GM21576 (cell line): ENCODE measurements around the gene MEGF11.

Source experiments
- ATAC-seq: cut with Tn5 transposase; IDR thresholded peaks from one replicate; pipeline ENCODE4 v1.9.1; 2021; ENCODE audit warnings: mild to moderate bottlenecking, moderate library complexity; ENCODE audit not compliant: unreplicated experiment

The MEGF11 gene

DNA sequence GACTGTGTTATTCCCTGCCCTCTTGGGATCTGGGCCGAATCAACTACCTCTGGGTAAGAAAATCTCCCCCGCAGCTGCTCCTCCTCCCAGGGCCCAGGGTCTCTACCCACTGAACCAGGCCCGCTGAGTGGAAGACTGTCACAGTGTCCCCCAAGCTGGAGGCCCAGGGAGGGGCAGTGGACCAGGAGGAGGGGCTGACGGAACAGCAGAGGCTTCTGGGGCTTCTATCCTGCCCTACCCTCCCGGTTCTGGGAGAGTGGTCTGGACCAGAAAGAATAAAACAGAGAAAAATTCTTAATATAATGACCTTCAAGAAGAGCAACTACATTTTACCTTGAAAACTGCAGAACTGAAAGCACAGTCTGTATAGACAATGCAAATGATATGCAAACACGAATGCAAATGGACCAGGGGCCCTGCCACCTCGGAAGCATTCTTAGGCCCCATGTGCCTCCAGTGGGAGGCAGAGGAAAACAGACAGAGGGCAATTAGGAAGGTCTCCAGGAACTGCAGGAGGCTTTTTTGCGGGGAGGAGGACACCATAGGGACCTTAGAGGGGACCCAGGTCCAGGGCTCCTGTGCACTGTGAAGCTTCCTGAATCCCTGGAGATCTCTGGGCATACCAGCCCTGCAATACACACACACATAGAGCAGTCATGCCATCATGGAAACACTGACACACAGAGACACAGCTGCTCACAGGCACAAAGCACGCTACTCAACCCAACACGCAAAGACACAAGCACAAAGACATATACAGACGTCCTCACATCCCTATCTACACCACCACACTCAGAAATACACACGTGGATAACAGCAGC lies 12.3 kb downstream of the MEGF11 start:
- no peak for ATAC-seq

- ATAC-seq, result no peak
Observed at GRCh38 chr15:66240240-66240794, 13.2 kb downstream of the MEGF11 start.

- ATAC-seq, result no peak
Observed at GRCh38 chr15:66239514-66239913, 14.0 kb downstream of the MEGF11 start.

DNA sequence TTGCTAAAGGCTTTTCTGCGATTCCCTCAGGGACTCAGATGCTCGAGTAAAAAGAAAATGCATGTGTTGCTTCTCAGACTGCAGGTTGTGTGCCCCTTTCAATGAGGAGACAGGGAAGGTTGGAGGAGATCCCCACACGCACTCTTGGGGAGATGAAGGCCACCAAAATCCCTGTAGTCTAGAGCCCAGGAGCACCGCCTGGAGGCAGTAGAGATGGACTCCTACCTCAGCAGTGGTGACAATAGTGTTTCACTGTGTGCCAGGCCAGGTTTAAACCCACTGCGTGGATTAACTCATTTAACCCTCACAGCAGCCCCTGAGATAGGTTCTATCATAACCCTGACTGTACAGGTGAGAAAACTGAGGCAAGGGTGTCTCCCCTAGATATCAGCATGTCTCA lies 15.2 kb downstream of the MEGF11 start:
- no peak for ATAC-seq

DNA sequence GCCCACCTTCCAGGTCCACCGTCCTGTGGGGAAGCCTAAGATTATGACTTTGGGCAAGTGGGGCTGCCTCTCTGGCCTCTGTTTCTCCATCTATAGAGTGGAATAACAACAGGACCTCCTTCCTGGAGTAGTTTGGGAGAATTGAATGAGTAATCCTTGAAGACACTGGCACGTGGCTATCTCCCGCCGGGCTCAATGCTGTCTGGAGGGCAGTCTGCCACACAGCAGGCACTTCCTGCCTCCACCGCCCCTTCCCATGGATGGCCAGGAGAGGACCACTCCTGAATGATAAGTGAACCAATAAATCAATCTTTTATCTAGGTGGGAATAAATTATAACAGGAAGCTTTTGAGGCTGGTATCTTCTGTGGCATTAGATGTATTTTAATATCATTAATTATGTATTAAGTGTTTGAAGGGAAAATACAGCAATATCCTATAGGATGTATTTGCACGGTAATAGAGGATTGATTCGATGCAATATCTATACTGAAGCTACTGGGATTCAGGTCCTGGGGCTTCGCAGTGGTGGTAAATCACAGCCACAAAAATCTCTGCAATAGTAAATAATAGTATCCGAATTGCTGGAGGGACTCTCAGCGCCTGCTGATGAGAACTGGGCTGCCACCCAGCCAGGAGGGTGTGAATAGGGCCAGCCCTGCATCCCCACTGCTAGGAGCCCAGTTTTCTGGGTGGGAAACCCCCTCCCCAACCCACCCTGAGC lies 15.9 kb downstream of the MEGF11 start:
- ATAC-seq, result no peak

DNA sequence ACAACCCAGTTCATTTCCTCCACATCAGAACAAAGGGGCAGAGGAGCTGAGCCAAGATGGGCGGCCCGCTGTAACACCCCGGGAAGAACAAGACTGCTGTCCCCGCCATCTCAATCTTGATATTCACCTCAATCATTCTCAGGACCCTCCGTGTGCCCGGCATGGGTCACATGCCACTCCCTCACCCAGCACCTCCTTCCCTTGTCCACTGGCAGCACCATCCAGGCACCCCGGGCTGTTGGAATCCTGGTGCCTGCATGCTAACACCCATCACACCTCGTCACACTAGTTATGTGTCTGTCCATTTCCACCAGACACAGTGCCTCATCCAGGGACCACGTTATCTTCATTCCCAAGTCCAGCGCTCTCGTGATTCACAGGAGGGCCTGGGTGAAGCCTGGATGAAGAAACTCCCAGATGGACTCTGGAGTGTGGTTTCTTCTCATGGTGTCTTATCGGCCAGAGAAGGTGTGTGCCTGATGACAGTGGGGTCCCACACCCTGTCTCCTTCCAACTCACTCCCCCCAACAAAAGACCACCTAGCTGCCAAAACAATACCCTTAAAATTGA lies 16.7 kb downstream of the MEGF11 start:
- ATAC-seq, result no peak

GRCh38 chr15:66235866-66236265 lies 17.7 kb downstream of the MEGF11 start:
- ATAC-seq, result no peak

GRCh38 chr15:66234798-66235197 lies 18.8 kb downstream of the MEGF11 start:
- no peak for ATAC-seq

- ATAC-seq, result no peak
Observed at GRCh38 chr15:66233487-66234415, 19.8 kb downstream of the MEGF11 start.

GRCh38 chr15:66232267-66232625 lies 21.3 kb downstream of the MEGF11 start:
- no peak for ATAC-seq

- no peak for ATAC-seq
Observed at GRCh38 chr15:66231394-66232266, 21.9 kb downstream of the MEGF11 start.

GRCh38 chr15:66229790-66230465 lies 23.6 kb downstream of the MEGF11 start:
- no peak for ATAC-seq

DNA sequence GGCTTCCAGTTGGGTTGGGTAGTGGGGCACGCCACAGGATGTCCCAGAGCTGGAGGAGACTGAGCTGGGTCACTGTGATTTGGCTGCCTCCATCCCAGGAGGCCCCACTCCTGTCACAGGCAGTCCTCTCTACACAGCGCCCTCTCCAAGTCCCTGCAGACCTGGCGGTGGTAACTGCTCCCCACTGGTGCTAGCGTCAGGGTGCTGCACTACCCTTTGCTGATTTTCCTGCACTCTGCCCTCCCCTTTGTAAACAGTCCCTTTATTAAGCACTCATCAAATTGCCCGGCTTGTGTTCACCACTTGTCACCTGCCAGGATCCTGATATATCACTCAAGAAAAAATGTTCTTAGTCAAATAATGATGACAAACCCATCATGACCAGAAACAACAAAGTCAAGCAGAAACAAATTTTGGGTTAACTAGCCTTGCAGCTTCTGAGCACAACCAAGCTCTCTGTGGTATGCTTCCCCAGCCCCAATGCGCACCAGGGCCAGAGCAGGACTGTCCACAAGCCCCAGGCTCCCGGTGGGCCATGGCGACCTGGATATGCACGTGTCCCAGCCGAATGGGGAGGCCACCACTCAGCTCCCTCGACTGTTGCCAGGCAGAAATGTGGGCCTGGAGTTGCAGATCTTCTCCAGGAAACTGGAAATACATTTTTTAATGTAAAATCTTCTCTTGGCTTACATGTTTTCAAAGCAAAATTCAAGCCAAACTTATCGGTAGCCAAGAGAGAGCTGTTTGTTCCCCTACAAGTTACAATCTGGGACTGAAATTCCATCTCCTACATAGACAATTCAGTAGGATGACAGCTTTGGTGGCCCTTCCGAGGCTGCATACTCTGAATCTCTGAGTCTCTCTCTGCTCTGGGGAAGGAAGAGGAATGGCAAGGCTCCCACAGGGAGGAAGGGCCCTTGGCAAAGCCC lies 24.5 kb downstream of the MEGF11 start:
- no peak for ATAC-seq

- ATAC-seq, result no peak
Observed at GRCh38 chr15:66226736-66227135, 26.8 kb downstream of the MEGF11 start.

DNA sequence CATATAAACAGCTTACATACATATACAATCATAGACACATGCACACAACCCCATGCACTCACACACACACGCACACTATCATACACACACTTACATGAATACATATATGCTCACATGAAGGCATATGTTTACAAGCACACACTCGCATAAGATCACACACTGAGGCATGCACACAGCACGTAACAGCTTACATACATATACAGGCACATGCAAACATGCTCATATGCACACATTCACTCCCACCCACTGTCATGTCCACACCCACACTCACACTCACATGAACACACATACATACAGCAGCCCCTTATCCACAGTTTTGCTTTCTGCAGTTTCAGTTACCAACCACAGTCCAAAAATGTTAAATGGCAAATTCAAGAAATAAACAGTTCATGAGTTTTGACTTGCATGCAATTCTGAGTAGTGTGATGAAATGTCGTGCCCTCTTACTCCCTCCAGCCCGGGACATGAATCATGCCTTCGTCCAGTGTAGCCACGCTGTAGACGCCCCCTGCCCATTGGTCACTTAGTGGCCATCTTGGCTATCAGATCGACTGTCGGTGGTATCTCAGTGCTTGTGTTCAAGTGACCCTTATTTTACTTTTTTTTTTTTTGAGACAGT lies 27.8 kb downstream of the MEGF11 start:
- no peak for ATAC-seq

GRCh38 chr15:66224946-66225345 lies 28.6 kb downstream of the MEGF11 start:
- no peak for ATAC-seq
